ENCODE data around the gene MAN1C1. TPM values are rescaled to one million over a fixed set of nuclear protein-coding genes. Genes with fewer than 3 reads are reported as not detected.

The MAN1C1 gene
- total and polyA plus RNA-seq, 9 of the 15 experiments (the other 6 are each of a cell fraction or from before 2014, with no cell fraction given), result 0.04 to 0.44 (median 0.10) TPM; not detected in 3

GRCh38 chr1:25804964-25805862 is 188.6 kb downstream of the MAN1C1 start:
- TF ChIP-seq CBX3 (IDR thresholded peaks at IDR 0.05; ENCODE audit: borderline replicate concordance in 1 of 2, low read length in 2 of 2), result no peak
- TF ChIP-seq MAFF (IDR thresholded peaks at IDR 0.05; ENCODE audit: low read length), result no peak
- no peak for TF ChIP-seq ZNF354B (CRISPR knock-in tag; IDR thresholded peaks at IDR 0.05)
- no peak for TF ChIP-seq SMARCC2 (IDR thresholded peaks at IDR 0.05; ENCODE audit: low read depth)
- no peak for TF ChIP-seq ZNF184 (CRISPR knock-in tag; IDR thresholded peaks at IDR 0.05)
- TF ChIP-seq EHMT2 (IDR thresholded peaks at IDR 0.05), result no peak
- TF ChIP-seq SREBF1 (IDR thresholded peaks at IDR 0.05; ENCODE audit: borderline replicate concordance, low read depth, low read length), result no peak
- TF ChIP-seq TAF7 (tag; IDR thresholded peaks at IDR 0.05), result no peak
- TF ChIP-seq SLC30A9 (CRISPR knock-in tag; IDR thresholded peaks at IDR 0.05), result no peak
- Histone ChIP-seq H4K20me1 (replicated peaks; ENCODE audit: control insufficient read depth, insufficient read depth, low read length) (0 out of 2 replicates have a peak, but pooled peaks cover 2% of the 10 kb centered on the region), H3K9ac (ENCODE audit: insufficient read depth in 1 of 2, low read depth in 2 of 2, low read length in 2 of 2) (no peak overlapping the region), H3K4me1 (replicated peaks in 1 of 2; ENCODE audit: control insufficient read depth in 2 of 2, insufficient read depth in 2 of 2, low read length in 2 of 2) (peaks cover 15 to 36% of the 10 kb centered on the region in 2 experiments; a peak in 4 of 5 replicates), H2AFZ (ENCODE audit: low read depth, low read length) (no peak overlapping the region), H3K4me2 (ENCODE audit: insufficient read depth, low read length) (no peak overlapping the region), H3K27ac (ENCODE audit: extremely low read depth, low read depth, low read length) (no peak overlapping the region), H3K4me3 (no peak overlapping the region), H3K27me3 (ENCODE audit: control insufficient read depth in 2 of 2, insufficient read depth in 2 of 2, low read length in 2 of 2) (no peaks in the 10 kb centered on the region), H3K9me1 (ENCODE audit: control insufficient read depth, insufficient read depth, low read length) (no peaks in the 10 kb centered on the region), H3K79me2 (ENCODE audit: control insufficient read depth, insufficient read depth, low read length) (no peaks in the 10 kb centered on the region), H3K9me3 (replicated peaks; ENCODE audit: control insufficient read depth, insufficient read depth, low read depth, low read length) (no peaks in the 10 kb centered on the region), H3K36me3 (ENCODE audit: control insufficient read depth, insufficient read depth, low read length) (no peaks in the 10 kb centered on the region)
- intact Hi-C loops (cut with micrococcal nuclease) (no loop called here), in situ Hi-C loops (cut with MboI) (no loop called here)
- FAIRE-seq (no peak), DNase-seq (ENCODE audit: extremely low read depth in 1 of 4, low spot score in 3 of 4) (no peak), ATAC-seq (no peak)
- ChIA-PET CTCF (ENCODE audit: low intra/inter-chr PET ratio) (no interaction called here), POLR2A (no interaction called here)
- 53% methylated on average over 15 of the region's 15 CpGs for WGBS (ENCODE audit: insufficient coverage, low coverage, missing lambda C conversion rate)
- BruUV-seq (replicated peaks), result no TSS peak
